GM21723 (cell line): ENCODE measurements around the gene SLC27A3.
A peak's percentile ranks its signal among the peaks of the same experiment; 100 is the strongest.
"Not testable (repeated sequence)": the region's sequence is repeated elsewhere in the genome, so short reads cannot be mapped to it uniquely, and the experiment has no call there.

Experiments
- ATAC-seq: cut with Tn5 transposase; IDR thresholded peaks from one replicate; pipeline ENCODE4 v1.9.1; 2021; ENCODE audit warnings: mild to moderate bottlenecking, moderate library complexity; ENCODE audit not compliant: unreplicated experiment

Gene SLC27A3

GRCh38 chr1:153778824-153779519 lies 3.8 kb downstream of the SLC27A3 start:
- no peak for ATAC-seq

- ATAC-seq, result no peak
Measured at GRCh38 chr1:153779781-153780541, 4.8 kb downstream of the SLC27A3 start.

- ATAC-seq, result no peak
Measured at GRCh38 chr1:153780551-153780950, 5.3 kb downstream of the SLC27A3 start.

- not testable (repeated sequence) for ATAC-seq
Measured at GRCh38 chr1:153782648-153783047, 7.4 kb downstream of the SLC27A3 start.

GRCh38 chr1:153783233-153784190 lies 8.3 kb downstream of the SLC27A3 start:
- ATAC-seq, result peak; percentile 86

- no peak for ATAC-seq
Measured at GRCh38 chr1:153786038-153786790, 11.0 kb downstream of the SLC27A3 start.

GRCh38 chr1:153789478-153790034 lies 14.3 kb downstream of the SLC27A3 start:
- no peak for ATAC-seq

- peak; percentile 2 for ATAC-seq
Measured at GRCh38 chr1:153790313-153790965, 15.2 kb downstream of the SLC27A3 start.

GRCh38 chr1:153790966-153791647 lies 15.9 kb downstream of the SLC27A3 start:
- peak; percentile 83 for ATAC-seq

- ATAC-seq, result peak; percentile 9
Measured at GRCh38 chr1:153791648-153792253, 16.5 kb downstream of the SLC27A3 start.

GRCh38 chr1:153792631-153793041 lies 17.4 kb downstream of the SLC27A3 start:
- no peak for ATAC-seq

- no peak for ATAC-seq
Measured at GRCh38 chr1:153793261-153793972, 18.2 kb downstream of the SLC27A3 start.

- no peak for ATAC-seq
Measured at GRCh38 chr1:153793973-153794615, 18.9 kb downstream of the SLC27A3 start.

GRCh38 chr1:153794624-153795329 lies 19.6 kb downstream of the SLC27A3 start:
- no peak for ATAC-seq

GRCh38 chr1:153795330-153795837 lies 20.2 kb downstream of the SLC27A3 start:
- no peak for ATAC-seq

GRCh38 chr1:153795934-153796785 lies 21.0 kb downstream of the SLC27A3 start:
- ATAC-seq, result no peak
